ENCODE measurements around the gene IL1RL1.

Gene IL1RL1

DNA sequence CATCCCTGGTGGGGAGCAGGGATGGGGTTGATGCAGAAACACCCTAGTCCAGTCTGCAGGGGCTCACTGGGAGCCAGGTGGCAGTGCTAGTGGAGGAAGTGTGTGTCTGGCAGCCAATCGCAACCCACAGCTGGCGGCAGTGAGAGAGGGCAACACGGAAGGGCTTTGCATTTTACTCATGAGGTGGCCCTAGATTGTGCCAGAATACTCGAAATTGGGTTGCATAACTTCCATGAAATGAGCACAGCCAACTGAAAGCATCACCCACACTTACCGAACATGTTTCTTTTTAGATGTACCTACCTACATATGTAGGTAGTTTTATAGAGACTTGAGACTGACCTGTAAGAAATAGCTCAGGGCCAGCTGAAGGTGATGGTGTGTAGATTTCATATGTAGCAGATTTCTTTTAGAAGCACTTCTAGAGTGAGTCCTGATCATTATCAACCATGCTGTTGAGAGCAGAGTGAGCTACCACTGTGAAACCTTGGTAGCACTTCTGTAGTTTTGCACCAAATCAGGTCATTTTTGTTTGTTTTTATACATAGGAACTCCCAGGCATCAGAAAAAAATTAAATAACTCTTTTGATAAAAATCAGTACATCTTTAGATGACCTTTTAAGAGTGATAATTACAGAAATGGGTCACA lies 57.2 kb downstream of the IL1RL1 start:
- no peak for DNase-seq (ENCODE audit: low spot score)

DNA sequence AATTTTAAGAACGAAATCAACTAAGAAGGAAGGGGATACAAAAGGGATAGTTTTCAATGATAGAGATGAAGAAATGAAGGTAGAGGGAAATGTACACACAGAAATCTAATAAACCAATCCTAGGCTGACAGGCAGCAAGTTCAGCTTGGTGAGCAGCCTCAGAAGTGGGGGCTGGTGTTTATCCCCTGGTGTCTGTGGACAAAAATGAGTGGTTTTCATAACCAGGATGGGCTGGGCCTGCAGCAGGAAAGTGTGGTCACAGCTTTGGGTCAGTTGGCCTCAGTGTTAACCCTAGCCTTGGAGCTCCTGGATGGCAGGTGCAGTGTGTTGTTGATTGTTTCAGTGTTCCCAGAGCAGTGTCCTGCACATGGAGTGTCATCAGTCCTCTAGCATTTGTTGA lies 58.5 kb downstream of the IL1RL1 start:
- no peak for DNase-seq (ENCODE audit: low spot score)

DNA sequence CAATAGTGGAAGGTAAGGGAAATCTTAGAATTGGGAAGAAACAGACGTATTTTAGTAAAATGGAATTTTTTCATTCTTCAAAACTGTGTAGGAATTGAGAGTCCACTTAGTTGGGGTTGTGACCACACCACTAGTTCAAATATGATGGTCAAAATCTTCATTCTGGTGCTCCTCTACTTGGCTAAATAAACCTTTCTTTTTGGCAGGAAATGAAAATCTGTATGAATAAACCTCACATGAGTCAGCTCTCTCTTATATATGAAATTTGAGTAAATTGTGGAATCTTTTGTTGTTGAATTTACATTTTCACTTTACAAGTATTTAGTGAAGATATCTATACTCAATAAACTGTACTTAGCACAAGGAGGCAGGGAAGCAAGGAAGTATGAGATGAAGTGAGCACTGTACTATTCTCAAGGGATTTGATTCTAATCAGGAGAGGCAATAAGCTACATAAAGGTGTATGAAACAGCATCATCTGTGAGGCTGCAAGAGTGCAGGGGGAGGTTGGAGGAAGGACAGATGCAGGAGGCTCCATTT lies 64.8 kb downstream of the IL1RL1 start:
- no peak for DNase-seq (ENCODE audit: low spot score)

DNA sequence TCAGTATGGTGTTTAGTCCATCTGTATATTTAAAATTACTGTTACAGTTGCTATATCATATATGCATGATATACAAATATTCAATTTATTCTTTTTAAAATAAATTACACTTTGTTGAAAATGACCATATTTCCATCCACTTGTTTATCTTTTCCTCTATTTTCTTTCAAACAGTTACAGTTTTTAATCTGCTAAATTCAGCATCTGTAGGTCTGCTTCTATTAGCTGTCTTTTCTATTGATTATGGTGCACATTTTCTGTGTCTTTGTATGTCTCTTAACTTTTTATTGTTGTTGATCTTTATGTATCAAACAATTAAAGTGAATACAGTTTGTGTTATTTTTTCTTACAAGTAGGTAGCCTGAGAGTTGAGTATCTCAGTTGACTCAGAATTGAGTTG lies 72.4 kb downstream of the IL1RL1 start:
- no peak for DNase-seq (ENCODE audit: low spot score)

DNA sequence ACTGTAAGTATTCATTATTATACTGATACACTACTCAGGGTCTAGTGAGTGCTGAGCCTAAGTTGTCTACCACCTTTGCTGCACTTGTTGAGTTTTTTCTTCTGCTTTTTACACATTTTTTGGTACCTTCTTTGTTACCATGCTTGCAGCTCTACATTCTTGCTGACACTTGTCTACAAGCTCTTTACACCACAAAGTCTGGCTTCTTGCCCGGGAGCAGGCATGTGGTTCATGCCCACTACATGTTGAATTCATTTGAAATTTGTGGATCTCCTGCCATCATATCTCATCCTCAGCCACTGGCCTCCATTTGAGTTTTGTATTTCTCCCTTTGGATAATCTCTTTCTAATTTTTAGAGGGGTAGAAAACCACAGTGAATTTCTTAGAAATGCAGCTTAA lies 74.2 kb downstream of the IL1RL1 start:
- no peak for DNase-seq (ENCODE audit: low spot score)

- DNase-seq (ENCODE audit: low spot score) = no peak
These were observed 74.6 kb downstream of the IL1RL1 start for GRCh38 chr2:102386004-102386403.

- DNase-seq (ENCODE audit: low spot score) = no peak
These were observed 75.6 kb downstream of the IL1RL1 start for GRCh38 chr2:102386867-102387541.

GRCh38 chr2:102387763-102388546 lies 76.6 kb downstream of the IL1RL1 start:
- DNase-seq (ENCODE audit: low spot score) = no peak

DNA sequence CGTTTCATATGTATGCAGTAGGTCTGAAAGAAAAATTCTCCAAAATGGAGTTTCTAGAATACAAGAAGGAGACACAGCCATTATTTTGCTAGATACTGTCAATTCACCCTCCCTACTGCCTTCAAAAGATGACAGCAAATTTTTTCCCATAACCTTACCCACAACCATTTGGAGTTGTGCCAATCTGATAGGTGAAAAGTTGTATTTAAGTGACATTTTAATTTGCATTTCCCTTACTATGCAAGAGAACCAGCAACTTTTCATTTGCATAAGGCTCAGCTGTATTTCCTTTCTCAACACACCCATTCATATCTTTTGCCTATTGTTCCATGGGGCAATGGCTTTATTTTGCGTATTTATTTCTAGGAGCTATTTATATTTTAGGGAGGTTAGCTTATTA lies 80.2 kb downstream of the IL1RL1 start:
- no peak for DNase-seq (ENCODE audit: low spot score)

DNA sequence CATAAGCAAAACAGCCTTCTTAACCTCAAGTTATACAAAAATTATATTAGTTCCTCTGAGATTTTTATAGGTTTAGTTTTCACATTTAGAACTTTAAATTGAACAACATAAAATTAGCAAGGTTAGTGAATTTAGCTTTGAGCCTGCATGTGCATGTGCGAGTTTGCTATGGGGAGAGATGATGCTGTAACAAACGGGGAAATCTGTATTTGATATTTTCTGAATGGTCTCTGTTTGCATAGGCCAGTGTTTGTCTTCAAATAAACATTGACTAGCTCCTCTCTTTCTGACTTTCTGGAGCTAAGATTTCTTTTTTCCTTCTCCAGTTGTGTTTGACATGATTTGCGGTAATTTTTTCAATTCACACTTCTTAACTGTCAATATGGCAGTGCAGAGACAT lies 80.7 kb downstream of the IL1RL1 start:
- DNase-seq (ENCODE audit: low spot score) = no peak

GRCh38 chr2:102392942-102393341 lies 81.6 kb downstream of the IL1RL1 start:
- DNase-seq (ENCODE audit: low spot score) = no peak

GRCh38 chr2:102396012-102396411 lies 84.6 kb downstream of the IL1RL1 start:
- DNase-seq (ENCODE audit: low spot score) = no peak

DNA sequence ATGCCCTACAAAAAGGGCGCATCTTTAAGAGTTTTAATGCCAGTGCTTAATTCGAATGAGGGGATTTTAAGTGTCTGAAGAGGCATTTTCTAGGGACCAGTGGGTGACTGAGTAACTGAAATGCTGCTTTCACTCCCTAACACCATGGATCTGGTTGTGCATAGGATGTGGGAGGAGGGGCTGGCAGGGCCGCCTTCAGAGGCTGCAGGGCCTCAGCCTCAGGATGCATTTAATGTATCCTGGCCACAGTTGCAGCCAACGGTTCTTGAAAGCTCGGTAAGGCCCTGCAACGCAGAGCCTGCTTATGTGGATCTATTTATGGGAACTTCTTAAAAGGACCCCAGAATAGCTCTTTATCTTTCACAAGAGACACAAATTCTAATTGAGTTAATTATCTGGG lies 85.8 kb downstream of the IL1RL1 start:
- DNase-seq (ENCODE audit: low spot score) = no peak

GRCh38 chr2:102399499-102400141 lies 88.3 kb downstream of the IL1RL1 start:
- DNase-seq (ENCODE audit: low spot score) = no peak

GRCh38 chr2:102401456-102401855 lies 90.1 kb downstream of the IL1RL1 start:
- DNase-seq (ENCODE audit: low spot score) = no peak
